GM12878 (cell line): ENCODE measurements around the gene ITGAV. TPM values are rescaled to one million over a fixed set of nuclear protein-coding genes. Genes with fewer than 3 reads are reported as not detected.

Source experiments
- ATAC-seq: fragments of 200-7000 bp; cut with Tn5 transposase; 3 replicates; pipeline ENCODE4 v1.9.1; 2020; ENCODE audit warnings: mild to moderate bottlenecking, moderate library complexity
- BruUV-seq: library from RNA; stranded (reverse); fragments of 400-500 nt; replicated peaks from 2 replicates; lab custom pipeline; 2021; lab: Mats Ljungman, UMichigan
- CTCF ChIA-PET: fragments of 300-600 bp; sonication (Branson Sonifier 250); formaldehyde crosslinking; extraction: SDS; loops from one replicate; lab custom pipeline; 2021; ENCODE audit warnings: inconsistent platforms; lab: Yijun Ruan, JAX
- POLR2A ChIA-PET: fragments of 350-600 bp; formaldehyde crosslinking; extraction: SDS; loops from one replicate; lab custom pipeline; 2021; ENCODE audit warnings: inconsistent platforms; lab: Charles Lee
- RAD21 ChIA-PET: fragments of 300-600 bp; sonication (Branson Sonifier 250); formaldehyde crosslinking; loops from one replicate; lab custom pipeline; 2023; ENCODE audit warnings: antibody characterized with exemption; ENCODE audit not compliant: unreplicated experiment; lab: Charles Lee
- SMC1A ChIA-PET: fragments of 300-600 bp; sonication (Branson Sonifier 250); formaldehyde crosslinking; loops from one replicate; lab custom pipeline; 2023; ENCODE audit not compliant: unreplicated experiment, uncharacterized antibody; lab: Charles Lee
- DNase-seq: peaks from one replicate; pipeline ENCODE4 v3.0.0-alpha.2; 2011; ENCODE audit warnings: low read depth, low spot score
- FAIRE-seq: peaks from 3 replicates; lab custom pipeline; 2011; peaks lifted over from hg19 to GRCh38; lab: Jason Lieb, UNC
- H2AFZ ChIP-seq: 2 replicates; pipeline ENCODE4 v1.6.0; 2011; ENCODE audit warnings: low read depth, low read length, control low read depth; ENCODE audit not compliant: control insufficient read depth
- H3K27ac ChIP-seq: 2 replicates; pipeline ENCODE4 v1.5.1; 2011; ENCODE audit warnings: control low read depth; ENCODE audit not compliant: control insufficient read depth, insufficient read depth
- H3K27me3 ChIP-seq, 2 experiments: replicated peaks in 1 of 2; 2 replicates each; pipeline versions ENCODE4 v1.6.0 to v1.6.1; 2011; ENCODE audit warnings: low read length in 1 of 2; ENCODE audit not compliant: control insufficient read depth in 2 of 2, insufficient read depth in 2 of 2
- H3K36me3 ChIP-seq, 2 experiments: 2 replicates each; pipeline ENCODE4 v1.5.1; 2011; ENCODE audit warnings: low read length in 1 of 2; ENCODE audit not compliant: control insufficient read depth in 2 of 2, insufficient read depth in 2 of 2
- H3K4me1 ChIP-seq: 2 replicates; pipeline ENCODE4 v1.6.1; 2011; ENCODE audit warnings: mild to moderate bottlenecking, low read length, moderate library complexity, mixed read lengths; ENCODE audit not compliant: control insufficient read depth, insufficient read depth
- H3K4me2 ChIP-seq: 2 replicates; pipeline ENCODE4 v1.6.0; 2011; ENCODE audit warnings: control low read depth; ENCODE audit not compliant: control insufficient read depth, insufficient read depth
- H3K4me3 ChIP-seq: fragments of 200-600 bp; sonication (generic); 2 replicates; pipeline ENCODE4 v1.5.1; 2016
- H3K79me2 ChIP-seq: 2 replicates; pipeline ENCODE4 v1.6.0; 2011; ENCODE audit warnings: low read length; ENCODE audit not compliant: control insufficient read depth, insufficient read depth
- H3K9ac ChIP-seq: 2 replicates; pipeline ENCODE4 v1.8.0; 2011; ENCODE audit warnings: low read length, control low read depth, mixed read lengths; ENCODE audit not compliant: control insufficient read depth, insufficient read depth
- H3K9me3 ChIP-seq: replicated peaks from 3 replicates; pipeline ENCODE4 v1.5.1; 2011; ENCODE audit warnings: mild to moderate bottlenecking, low read length; ENCODE audit not compliant: control insufficient read depth, insufficient read depth
- H4K20me1 ChIP-seq: 2 replicates; pipeline ENCODE4 v1.6.0; 2011; ENCODE audit not compliant: control insufficient read depth, insufficient read depth
- CBFB ChIP-seq: IDR thresholded peaks from 2 replicates; pipeline ENCODE4 v1.6.1; 2016; ENCODE audit warnings: antibody characterized with exemption, low read depth
- CREM ChIP-seq: IDR thresholded peaks from 2 replicates; pipeline ENCODE4 v1.6.1; 2014; ENCODE audit warnings: antibody characterized with exemption, low read depth
- DPF2 ChIP-seq: fragments of 450-650 bp; IDR thresholded peaks from 2 replicates; pipeline ENCODE4 v1.6.1; 2017; ENCODE audit warnings: mild to moderate bottlenecking
- EGR1 ChIP-seq, 2 experiments: IDR thresholded peaks; 1 replicate in 1 of 2; 2 replicates in 1 of 2; pipeline ENCODE4 v1.6.1; 2011 to 2012; ENCODE audit warnings: low read depth in 2 of 2, low read length in 2 of 2, borderline replicate concordance in 1 of 2, mild to moderate bottlenecking in 1 of 2, moderate library complexity in 1 of 2
- ESRRA ChIP-seq: IDR thresholded peaks from 2 replicates; pipeline ENCODE4 v1.6.1; 2012; ENCODE audit warnings: mild to moderate bottlenecking, low read length, improper control_type of control experiment
- FOS ChIP-seq: IDR thresholded peaks from 3 replicates; pipeline ENCODE4 v1.6.1; 2011; ENCODE audit warnings: borderline replicate concordance; ENCODE audit not compliant: insufficient read length; ENCODE audit errors: extremely low read depth
- GATAD2B ChIP-seq: fragments of 450-650 bp; conservative IDR thresholded peaks from 2 replicates; pipeline ENCODE4 v1.6.1; 2017; ENCODE audit warnings: low read depth, mild to moderate bottlenecking, moderate library complexity
- IRF5 ChIP-seq: fragments of 450-650 bp; IDR thresholded peaks from 2 replicates; pipeline ENCODE4 v1.6.1; 2017; ENCODE audit warnings: borderline replicate concordance
- MAX ChIP-seq: IDR thresholded peaks from 2 replicates; pipeline ENCODE4 v1.6.1; 2012; ENCODE audit warnings: low read depth, low read length, improper control_type of control experiment
- PAX5 ChIP-seq: IDR thresholded peaks from 2 replicates; pipeline ENCODE4 v1.6.1; 2011; ENCODE audit warnings: low read depth, low read length, borderline replicate concordance
- POLR2AphosphoS2 ChIP-seq: IDR thresholded peaks from 2 replicates; pipeline ENCODE4 v1.6.1; 2011; ENCODE audit warnings: low read depth, mild to moderate bottlenecking, low read length, improper control_type of control experiment, moderate library complexity
- RAD51 ChIP-seq: fragments of 450-650 bp; IDR thresholded peaks from 2 replicates; pipeline ENCODE4 v1.6.1; 2016; ENCODE audit warnings: moderate library complexity, mild to moderate bottlenecking, inconsistent platforms
- RCOR1 ChIP-seq: conservative IDR thresholded peaks from 2 replicates; pipeline ENCODE4 v1.6.1; 2012; ENCODE audit warnings: low read depth, low read length, improper control_type of control experiment
- ZNF207 ChIP-seq: fragments of 450-650 bp; IDR thresholded peaks from 2 replicates; pipeline ENCODE4 v1.6.1; 2014; ENCODE audit warnings: antibody characterized with exemption, mild to moderate bottlenecking, borderline replicate concordance
- WGBS: methylation state at CpG from one replicate; pipeline ENCODE4 v1.1.6; 2016; ENCODE audit warnings: low lambda C conversion rate; ENCODE audit not compliant: insufficient replicate concordance, insufficient coverage; ENCODE audit errors: missing lambda C conversion rate; 5-methylcytosine and 5-hydroxymethylcytosine counted together
- in situ Hi-C: fragments of 300-500 bp; cut with MboI; formaldehyde crosslinking; loops from 9 replicates; pipeline ENCODE4 v1.14.3; 2018; ENCODE audit warnings: mixed read lengths
- intact Hi-C: fragments of 100-400 bp; cut with micrococcal nuclease; formaldehyde crosslinking; loops from one replicate; pipeline ENCODE4 v1.14.2; 2022; ENCODE audit not compliant: unreplicated experiment
- polyA plus RNA-seq, 11 experiments: library from polyadenylated mRNA; depleted of rRNA in 4 of 11; unstranded in 6 of 11; stranded (reverse) in 5 of 11; fragments of >200 nt; fragmentation: Nextera tagmentation in 4 of 11; fragmentation: Illumina TruSeq in 1 of 11; extraction: Ambion mirVana in 4 of 11; extraction: Trizol in 1 of 11; gene quantifications; 1 replicate in 1 of 11; 2 replicates in 10 of 11; pipeline versions ENCODE4 v1.2.1 to v1.2.3, GENCODE V29; 2011 to 2016; ENCODE audit warnings: inconsistent platforms in 2 of 11, missing spikeins in 2 of 11, low read depth in 1 of 11
- total RNA-seq, 4 experiments: library from RNA; depleted of rRNA in 3 of 4; stranded (reverse); fragments of >200 nt in 3 of 4; fragmentation: Illumina TruSeq in 1 of 4; extraction: Trizol in 1 of 4; gene quantifications; 2 replicates each; pipeline versions ENCODE4 v1.2.1 to v1.2.3, GENCODE V29; 2013 to 2021
- TF ChIP-seq, protein P1 (sequence below), 3 experiments: IDR thresholded peaks in 2 of 3; conservative IDR thresholded peaks in 1 of 3; 2 replicates each; pipeline ENCODE4 v1.5.1; 2011; ENCODE audit warnings: low read depth in 3 of 3, low read length in 3 of 3, mild to moderate bottlenecking in 3 of 3, control low read depth in 2 of 3, moderate library complexity in 2 of 3, inconsistent platforms in 1 of 3, mixed read lengths in 1 of 3; ENCODE audit not compliant: control insufficient read depth in 2 of 3, insufficient read depth in 1 of 3; ENCODE audit errors: extremely low read depth in 1 of 3

The ITGAV gene
- total and polyA plus RNA-seq, 10 of the 15 experiments (the other 5 are each of a cell fraction or from before 2014, with no cell fraction given), result 2.1 to 10.8 (median 6.1) TPM

GRCh38 chr2:186575856-186576255, 14.0 kb upstream of the ITGAV start:
- no peaks in the 10 kb centered on the region for H3K79me2 ChIP-seq
- no peak for TF ChIP-seq CREM
- no peaks in the 10 kb centered on the region for H3K9me3 ChIP-seq
- intact Hi-C loops (no loop called here), in situ Hi-C loops (no loop called here)
- H3K36me3 ChIP-seq, result no peaks in the 10 kb centered on the region
- no peaks in the 10 kb centered on the region for H4K20me1 ChIP-seq
- DNase-seq (no peak), FAIRE-seq (no peak), ATAC-seq (no peak)
- H3K9ac ChIP-seq, result no peak overlapping the region
- 48% methylated on average over 1 of the region's 1 CpG for WGBS
- no peak overlapping the region for H3K27ac ChIP-seq
- no peaks in the 10 kb centered on the region for H3K4me1 ChIP-seq
- CTCF ChIA-PET, result interaction anchor here (0.7 kb wide), 1 partner anchor 10 kb away, joined by 4 read pairs; no protein-coding TSS in a partner anchor
- H3K4me3 ChIP-seq, result no peak overlapping the region
- BruUV-seq, result no TSS peak
- POLR2A ChIA-PET, result interaction anchor here (0.6 kb wide), 2 partner anchors 80 to 138 kb away, joined by 3 to 4 read pairs; no protein-coding TSS in a partner anchor
- no peak overlapping the region for H3K4me2 ChIP-seq
- H2AFZ ChIP-seq, result no peak overlapping the region
- no peaks in the 10 kb centered on the region for H3K27me3 ChIP-seq
- SMC1A ChIA-PET, result interaction anchor here (0.6 kb wide), 1 partner anchor 162 kb away, joined by 3 read pairs; no protein-coding TSS in a partner anchor
- RAD21 ChIA-PET, result no interaction called here

DNA sequence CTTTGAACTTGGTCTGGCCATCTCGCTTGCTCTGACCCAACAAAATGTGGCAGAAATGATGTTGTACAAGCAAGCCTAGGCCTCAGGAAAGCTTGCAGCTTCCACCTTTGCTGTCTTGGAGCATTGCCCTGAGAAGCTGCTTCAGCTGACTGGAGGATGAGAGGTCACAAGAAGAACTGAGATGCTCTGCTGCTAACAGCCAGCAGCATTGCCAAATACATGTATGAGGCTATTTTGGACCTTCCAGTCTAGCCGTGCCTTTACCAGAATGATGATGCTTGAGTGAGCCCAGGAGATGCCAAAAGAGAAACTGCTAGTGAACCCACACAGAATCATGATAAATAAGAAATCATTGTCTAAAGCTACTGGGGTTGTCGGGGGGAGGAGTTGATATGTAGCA, 13.2 kb upstream of the ITGAV start:
- H3K9ac ChIP-seq, result no peak overlapping the region
- ChIA-PET CTCF (interaction anchor here (0.6 kb wide), 1 partner anchor 58 kb away, joined by 3 read pairs; no protein-coding TSS in a partner anchor), RAD21 (no interaction called here), SMC1A (interaction anchor here (0.6 kb wide), 1 partner anchor 125 kb away, joined by 3 read pairs; no protein-coding TSS in a partner anchor), POLR2A (interaction anchor here (0.5 to 0.6 kb wide), 2 partner anchors 137 to 160 kb away, joined by 3 read pairs; no protein-coding TSS in a partner anchor)
- 64% methylated on average over 3 of the region's 3 CpGs for WGBS
- intact Hi-C loops (no loop called here), in situ Hi-C loops (no loop called here)
- no peak overlapping the region for H3K27ac ChIP-seq
- no peaks in the 10 kb centered on the region for H3K27me3 ChIP-seq
- H3K4me2 ChIP-seq, result no peak overlapping the region
- ATAC-seq (no peak), FAIRE-seq (no peak), DNase-seq (no peak)
- BruUV-seq, result no TSS peak
- H3K4me1 ChIP-seq, result no peaks in the 10 kb centered on the region
- H4K20me1 ChIP-seq, result no peaks in the 10 kb centered on the region
- no peak overlapping the region for H2AFZ ChIP-seq
- no peaks in the 10 kb centered on the region for H3K36me3 ChIP-seq
- H3K79me2 ChIP-seq, result no peaks in the 10 kb centered on the region
- H3K4me3 ChIP-seq, result no peak overlapping the region
- no peaks in the 10 kb centered on the region for H3K9me3 ChIP-seq
- TF ChIP-seq RCOR1, result no peak
- TF ChIP-seq MAX, result no peak
- TF ChIP-seq EGR1 (IDR thresholded peaks at IDR 0.05; ENCODE audit: borderline replicate concordance in 1 of 2, low read depth in 2 of 2, low read length in 2 of 2), result no peak
- TF ChIP-seq, protein P1, sequence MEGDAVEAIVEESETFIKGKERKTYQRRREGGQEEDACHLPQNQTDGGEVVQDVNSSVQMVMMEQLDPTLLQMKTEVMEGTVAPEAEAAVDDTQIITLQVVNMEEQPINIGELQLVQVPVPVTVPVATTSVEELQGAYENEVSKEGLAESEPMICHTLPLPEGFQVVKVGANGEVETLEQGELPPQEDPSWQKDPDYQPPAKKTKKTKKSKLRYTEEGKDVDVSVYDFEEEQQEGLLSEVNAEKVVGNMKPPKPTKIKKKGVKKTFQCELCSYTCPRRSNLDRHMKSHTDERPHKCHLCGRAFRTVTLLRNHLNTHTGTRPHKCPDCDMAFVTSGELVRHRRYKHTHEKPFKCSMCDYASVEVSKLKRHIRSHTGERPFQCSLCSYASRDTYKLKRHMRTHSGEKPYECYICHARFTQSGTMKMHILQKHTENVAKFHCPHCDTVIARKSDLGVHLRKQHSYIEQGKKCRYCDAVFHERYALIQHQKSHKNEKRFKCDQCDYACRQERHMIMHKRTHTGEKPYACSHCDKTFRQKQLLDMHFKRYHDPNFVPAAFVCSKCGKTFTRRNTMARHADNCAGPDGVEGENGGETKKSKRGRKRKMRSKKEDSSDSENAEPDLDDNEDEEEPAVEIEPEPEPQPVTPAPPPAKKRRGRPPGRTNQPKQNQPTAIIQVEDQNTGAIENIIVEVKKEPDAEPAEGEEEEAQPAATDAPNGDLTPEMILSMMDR (IDR thresholded peaks at IDR 0.05 in 2 of 3, conservative IDR thresholded peaks at IDR 0.05 in 1 of 3; ENCODE audit: control insufficient read depth in 2 of 3, extremely low read depth in 1 of 3, insufficient read depth in 1 of 3, low read depth in 3 of 3, low read length in 3 of 3), result no peak
- TF ChIP-seq RAD51, result no peak
- no peak for TF ChIP-seq GATAD2B
- TF ChIP-seq IRF5, result no peak
- no peak for TF ChIP-seq CBFB
- no peak for TF ChIP-seq PAX5
- TF ChIP-seq DPF2, result no peak
- no peak for TF ChIP-seq ESRRA
- TF ChIP-seq ZNF207, result no peak
- TF ChIP-seq FOS, result no peak
- TF ChIP-seq POLR2AphosphoS2, result no peak
